Nephron progenitor cell (in vitro differentiated cells): ENCODE results near the gene DSP.
A peak's percentile ranks its signal among the peaks of the same experiment; 100 is the strongest.

Experiments
- DNase-seq: peaks from one replicate; pipeline ENCODE4 v3.0.0; 2021
- H3K27ac Mint-ChIP-seq: 2 replicates; pipeline ENCODE4 v1.8.0; 2021; ENCODE audit warnings: mild to moderate bottlenecking, moderate library complexity, mixed read lengths
- H3K27me3 Mint-ChIP-seq: 2 replicates; pipeline ENCODE4 v1.8.0; 2021; ENCODE audit warnings: mild to moderate bottlenecking, low read depth, mixed read lengths; ENCODE audit not compliant: poor library complexity
- H3K36me3 Mint-ChIP-seq: 2 replicates; pipeline ENCODE4 v1.8.0; 2021; ENCODE audit warnings: low read depth, mixed read lengths
- H3K4me1 Mint-ChIP-seq: 2 replicates; pipeline ENCODE4 v1.8.0; 2021; ENCODE audit warnings: mixed read lengths
- H3K4me3 Mint-ChIP-seq: 2 replicates; pipeline ENCODE4 v1.8.0; 2021; ENCODE audit warnings: mild to moderate bottlenecking, moderate library complexity, mixed read lengths
- H3K9me3 Mint-ChIP-seq: 2 replicates; pipeline ENCODE4 v1.8.0; 2021; ENCODE audit warnings: mild to moderate bottlenecking, moderate library complexity, mixed read lengths
- CTCF ChIP-seq: fragments of 200-600 bp; sonication (generic); IDR thresholded peaks from 2 replicates; pipeline ENCODE4 v1.5.0; 2021; ENCODE audit warnings: antibody characterized with exemption

DSP gene

DNA sequence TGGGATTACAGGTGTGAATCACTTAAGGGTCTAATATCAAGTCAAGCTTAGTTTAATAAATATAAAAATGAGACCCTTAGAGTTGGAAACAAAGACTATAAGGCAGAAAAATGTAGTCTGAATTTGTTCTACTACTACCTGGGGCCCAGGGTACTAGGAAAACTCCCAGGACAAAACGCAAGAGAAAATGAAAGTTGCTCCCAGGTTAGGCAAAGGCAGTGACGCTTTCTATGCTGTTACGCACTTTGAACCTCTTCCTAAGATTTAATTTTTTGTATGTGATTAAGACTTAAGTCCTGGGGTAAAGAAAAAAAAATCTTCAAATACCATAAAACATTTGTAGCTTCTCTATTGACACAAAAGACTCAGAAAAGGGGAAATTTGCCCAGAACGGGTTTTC is 17.3 kb downstream of the DSP start:
- H3K9me3 Mint-ChIP-seq: no peaks in the 10 kb centered on the region
- no peak for DNase-seq
- H3K4me1 Mint-ChIP-seq: peaks cover 10% of the 10 kb centered on the region
- peaks cover 64% of the 10 kb centered on the region for H3K36me3 Mint-ChIP-seq
- H3K27me3 Mint-ChIP-seq: no peaks in the 10 kb centered on the region
- no peak for TF ChIP-seq CTCF
- no peak overlapping the region for H3K27ac Mint-ChIP-seq
- H3K4me3 Mint-ChIP-seq: no peak overlapping the region

DNA sequence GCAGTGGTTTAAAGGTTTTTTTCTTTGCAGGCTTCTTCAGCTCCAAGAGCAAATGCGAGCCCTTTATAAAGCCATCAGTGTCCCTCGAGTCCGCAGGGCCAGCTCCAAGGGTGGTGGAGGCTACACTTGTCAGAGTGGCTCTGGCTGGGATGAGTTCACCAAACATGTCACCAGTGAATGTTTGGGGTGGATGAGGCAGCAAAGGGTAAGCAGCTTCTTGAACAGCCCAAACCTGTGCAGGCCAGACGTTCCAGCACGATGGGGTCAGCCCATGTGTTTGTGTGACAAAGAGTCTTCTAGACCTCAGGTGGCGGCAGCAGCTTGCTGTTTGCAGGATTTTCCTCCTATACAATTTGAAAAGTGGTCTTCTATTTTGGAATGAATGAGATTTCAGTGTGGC is 17.7 kb downstream of the DSP start:
- no peak for TF ChIP-seq CTCF
- DNase-seq: no peak
- peaks cover 64% of the 10 kb centered on the region for H3K36me3 Mint-ChIP-seq
- H3K4me1 Mint-ChIP-seq: peaks cover 6% of the 10 kb centered on the region
- no peak overlapping the region for H3K4me3 Mint-ChIP-seq
- H3K9me3 Mint-ChIP-seq: no peaks in the 10 kb centered on the region
- H3K27me3 Mint-ChIP-seq: no peaks in the 10 kb centered on the region
- peak overlapping the region; percentile 38 for H3K27ac Mint-ChIP-seq

DNA sequence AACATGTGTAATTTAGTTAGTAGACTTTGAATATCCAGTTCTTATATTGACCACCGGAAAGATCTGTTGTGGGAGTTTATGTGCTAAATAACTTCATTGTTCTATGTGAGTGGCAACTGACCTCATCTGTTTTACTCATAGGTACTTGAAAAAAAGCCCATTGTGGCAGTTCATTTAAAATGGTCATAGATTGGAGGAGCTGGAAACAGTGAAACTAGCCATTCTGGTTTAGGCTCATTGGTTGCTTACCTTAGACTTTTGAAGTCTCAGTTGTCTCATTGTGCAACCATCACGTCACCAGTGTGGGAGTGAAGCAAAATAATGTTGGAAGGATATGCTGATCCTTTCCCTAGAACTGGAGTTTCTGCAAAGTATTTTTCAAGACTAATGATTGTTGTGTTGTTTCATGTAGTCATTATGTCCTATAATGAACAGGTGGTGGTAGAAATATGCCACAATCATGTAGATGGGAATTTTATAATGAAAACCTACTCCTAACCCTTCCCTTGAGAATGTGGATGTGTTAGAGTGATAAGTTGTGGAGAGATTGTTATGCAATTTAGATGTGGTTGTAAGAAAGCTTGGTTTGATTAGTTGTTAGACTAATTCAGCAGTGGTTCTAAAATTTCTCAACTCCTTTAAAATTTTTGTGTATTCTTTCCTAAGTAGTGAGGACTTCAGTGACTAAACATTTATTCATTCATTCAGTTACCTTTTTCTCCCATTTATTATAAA is 18.3 kb downstream of the DSP start:
- H3K36me3 Mint-ChIP-seq: peaks cover 67% of the 10 kb centered on the region
- peaks cover 4% of the 10 kb centered on the region for H3K4me1 Mint-ChIP-seq

DNA sequence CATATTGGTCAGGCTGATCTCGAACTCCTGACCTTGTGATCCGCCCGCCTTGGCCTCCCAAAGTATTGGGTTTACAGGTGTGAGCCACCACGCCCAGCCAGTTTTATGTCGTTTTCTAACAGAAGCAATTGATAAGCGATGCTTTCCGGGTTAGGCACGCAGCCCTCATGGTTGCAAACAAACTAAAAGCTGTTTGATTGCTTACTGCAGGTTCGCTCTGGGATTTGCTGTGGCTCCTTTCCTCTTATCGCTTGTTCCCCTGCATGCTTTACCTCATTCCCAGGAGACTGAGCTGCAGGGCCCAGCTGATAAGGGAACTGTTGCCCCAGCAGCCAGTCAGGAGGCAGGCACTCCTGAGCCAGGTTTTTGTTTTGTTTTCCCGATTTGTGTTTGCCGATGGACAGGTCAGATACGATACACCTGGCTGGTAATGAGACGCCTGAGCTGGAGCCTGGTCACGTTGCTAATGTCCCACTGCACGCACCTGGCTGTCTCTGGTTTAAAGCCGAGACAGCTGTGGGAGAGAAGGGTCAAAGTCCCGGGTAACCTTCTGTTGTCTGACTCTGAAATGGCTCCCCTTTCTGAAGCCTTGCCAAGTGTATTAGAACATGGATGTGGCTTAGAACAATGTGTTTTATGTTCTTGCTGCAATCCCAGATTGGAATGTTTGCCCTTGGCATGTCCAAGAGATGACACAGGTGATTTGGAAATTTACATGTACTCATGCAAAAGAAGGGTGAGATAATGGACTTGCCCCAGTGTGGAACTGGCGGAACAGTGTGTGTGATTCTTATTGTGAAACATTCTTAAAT is 19.9 kb downstream of the DSP start:
- DNase-seq: no peak
- Mint-ChIP-seq H3K4me1 (no peaks in the 10 kb centered on the region), H3K27me3 (no peaks in the 10 kb centered on the region), H3K4me3 (no peak overlapping the region), H3K36me3 (peaks cover 76% of the 10 kb centered on the region), H3K27ac (peak overlapping the region; percentile 37), H3K9me3 (no peaks in the 10 kb centered on the region)
- no peak for TF ChIP-seq CTCF

More for the DNA sequence above, 18.3 kb downstream of the DSP start:
- Mint-ChIP-seq H3K27ac (peak overlapping the region; percentile 38), H3K9me3 (no peaks in the 10 kb centered on the region), H3K4me3 (no peak overlapping the region), H3K27me3 (no peaks in the 10 kb centered on the region)
- DNase-seq: no peak
- no peak for TF ChIP-seq CTCF

- Mint-ChIP-seq H3K36me3 (peaks cover 86% of the 10 kb centered on the region), H3K27me3 (no peaks in the 10 kb centered on the region), H3K4me3 (no peak overlapping the region), H3K4me1 (no peaks in the 10 kb centered on the region), H3K27ac (peak overlapping the region; percentile 79), H3K9me3 (no peaks in the 10 kb centered on the region)
- no peak for DNase-seq
- TF ChIP-seq CTCF: no peak
Measured at GRCh38 chr6:7562769-7563168, 21.3 kb downstream of the DSP start.
